Prostate gland (tissue), 2 donors: ENCODE results near the gene PRKAB1. TPM values are rescaled to one million over a fixed set of nuclear protein-coding genes. Genes with fewer than 3 reads are reported as not detected.
A peak's percentile ranks its signal among the peaks of the same experiment; 100 is the strongest.

Experiments
- DNase-seq: peaks from one replicate; pipeline ENCODE4 v3.0.0-alpha.2; 2019; ENCODE audit warnings: low spot score
- H3K27ac ChIP-seq, 2 donors: fragments of 200-600 bp; sonication (generic); 2 replicates each; pipeline ENCODE4 v1.5.1; 2017 to 2019
- H3K27me3 ChIP-seq: fragments of 200-600 bp; sonication (generic); replicated peaks from 2 replicates; pipeline ENCODE4 v1.5.1; 2019; ENCODE audit not compliant: insufficient read depth
- H3K36me3 ChIP-seq, 2 donors: fragments of 200-600 bp; sonication (generic); 1 replicate in 1 of 2; 2 replicates in 1 of 2; pipeline versions ENCODE4 v1.5.1 to v1.8.1; 2017 to 2019
- H3K4me1 ChIP-seq: fragments of 200-600 bp; sonication (generic); replicated peaks from 2 replicates; pipeline ENCODE4 v1.5.1; 2019
- H3K4me3 ChIP-seq, 2 donors: fragments of 200-600 bp; sonication (generic); 2 replicates each; pipeline ENCODE4 v1.5.1; 2017 to 2019
- H3K9me3 ChIP-seq: fragments of 200-600 bp; sonication (generic); 2 replicates; pipeline ENCODE4 v1.5.1; 2017
- POLR2A ChIP-seq: fragments of 450-650 bp; IDR thresholded peaks from one replicate; pipeline ENCODE4 v1.6.1; 2016; ENCODE audit warnings: antibody characterized with exemption, mild to moderate bottlenecking
- POLR2AphosphoS5 ChIP-seq: sonication (generic); formaldehyde crosslinking; IDR thresholded peaks from one replicate; pipeline ENCODE4 v1.6.1; 2017; ENCODE audit warnings: antibody characterized with exemption
- WGBS: methylation state at CpG from one replicate; pipeline ENCODE4 v1.1.5; 2018; 5-methylcytosine and 5-hydroxymethylcytosine counted together
- intact Hi-C: fragments of 100-400 bp; cut with DNase I; formaldehyde crosslinking; loops from one replicate; pipeline ENCODE4 v1.14.2; 2022
- total RNA-seq, 2 donors: library from RNA; depleted of rRNA; stranded (reverse); fragments of >200 nt; gene quantifications; one replicate each; pipeline ENCODE4 v1.1.0, GENCODE V29; 2016
- TF ChIP-seq, protein P1 (sequence below), 4 experiments: fragments of 200-600 bp in 2 of 4; fragments of 450-650 bp in 2 of 4; sonication (generic) in 2 of 4; IDR thresholded peaks; 1 replicate in 3 of 4; 2 replicates in 1 of 4; pipeline ENCODE4 v1.5.1; 2016 to 2019; ENCODE audit warnings: antibody characterized with exemption in 4 of 4, mild to moderate bottlenecking in 2 of 4, moderate library complexity in 2 of 4

PRKAB1 gene
- total RNA-seq, 2 donors from 2014 or later: 17.3 to 36.7 TPM

DNA sequence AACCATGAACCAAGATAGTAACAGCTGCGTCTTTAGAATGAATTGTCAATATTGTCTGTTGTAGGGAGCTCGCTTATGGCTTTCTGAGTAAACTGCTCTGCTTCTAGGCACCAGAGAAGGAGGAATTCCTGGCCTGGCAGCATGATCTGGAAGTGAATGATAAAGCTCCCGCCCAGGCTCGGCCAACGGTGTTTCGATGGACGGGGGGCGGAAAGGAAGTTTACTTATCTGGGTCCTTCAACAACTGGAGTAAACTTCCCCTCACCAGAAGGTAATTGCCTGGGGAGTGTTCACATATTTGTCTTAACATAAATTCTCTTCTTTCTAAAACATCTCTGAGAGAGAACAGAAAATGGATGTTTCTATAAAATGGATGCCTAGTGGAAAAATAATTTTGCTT lies 4.3 kb downstream of the PRKAB1 start:
- no peak overlapping the region for H3K4me3 ChIP-seq
- no peaks in the 10 kb centered on the region for H3K9me3 ChIP-seq
- intact Hi-C loops: no loop called here
- 88% methylated on average over 8 of the region's 8 CpGs for WGBS
- H3K36me3 ChIP-seq: peaks cover 10 to 27% of the 10 kb centered on the region in 2 donors
- no peaks in the 10 kb centered on the region for H3K27me3 ChIP-seq
- no peak for DNase-seq
- TF ChIP-seq POLR2A: no peak
- no peak for TF ChIP-seq POLR2AphosphoS5
- TF ChIP-seq, protein P1, sequence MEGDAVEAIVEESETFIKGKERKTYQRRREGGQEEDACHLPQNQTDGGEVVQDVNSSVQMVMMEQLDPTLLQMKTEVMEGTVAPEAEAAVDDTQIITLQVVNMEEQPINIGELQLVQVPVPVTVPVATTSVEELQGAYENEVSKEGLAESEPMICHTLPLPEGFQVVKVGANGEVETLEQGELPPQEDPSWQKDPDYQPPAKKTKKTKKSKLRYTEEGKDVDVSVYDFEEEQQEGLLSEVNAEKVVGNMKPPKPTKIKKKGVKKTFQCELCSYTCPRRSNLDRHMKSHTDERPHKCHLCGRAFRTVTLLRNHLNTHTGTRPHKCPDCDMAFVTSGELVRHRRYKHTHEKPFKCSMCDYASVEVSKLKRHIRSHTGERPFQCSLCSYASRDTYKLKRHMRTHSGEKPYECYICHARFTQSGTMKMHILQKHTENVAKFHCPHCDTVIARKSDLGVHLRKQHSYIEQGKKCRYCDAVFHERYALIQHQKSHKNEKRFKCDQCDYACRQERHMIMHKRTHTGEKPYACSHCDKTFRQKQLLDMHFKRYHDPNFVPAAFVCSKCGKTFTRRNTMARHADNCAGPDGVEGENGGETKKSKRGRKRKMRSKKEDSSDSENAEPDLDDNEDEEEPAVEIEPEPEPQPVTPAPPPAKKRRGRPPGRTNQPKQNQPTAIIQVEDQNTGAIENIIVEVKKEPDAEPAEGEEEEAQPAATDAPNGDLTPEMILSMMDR (IDR thresholded peaks at IDR 0.05): no peak
- H3K4me1 ChIP-seq: no peaks in the 10 kb centered on the region
- H3K27ac ChIP-seq: no peak overlapping the region

DNA sequence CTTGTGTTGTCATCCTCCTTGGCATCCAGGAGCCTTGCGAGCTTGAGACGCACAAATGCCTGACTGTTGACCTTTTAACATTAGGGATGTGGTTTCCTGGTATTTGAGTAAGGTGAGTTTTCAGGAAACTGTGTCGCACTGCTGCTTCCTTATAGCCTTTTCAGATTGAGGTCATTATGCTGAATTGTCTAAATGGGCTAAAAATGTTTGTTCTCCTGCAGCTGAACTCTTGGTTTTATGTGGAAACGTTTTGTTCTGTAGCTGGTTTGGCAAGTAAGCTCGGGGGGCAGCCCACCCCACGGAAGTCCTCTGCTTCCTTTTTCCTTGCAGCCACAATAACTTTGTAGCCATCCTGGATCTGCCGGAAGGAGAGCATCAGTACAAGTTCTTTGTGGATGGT lies 5.7 kb downstream of the PRKAB1 start:
- 61% methylated on average over 7 of the region's 7 CpGs for WGBS

DNA sequence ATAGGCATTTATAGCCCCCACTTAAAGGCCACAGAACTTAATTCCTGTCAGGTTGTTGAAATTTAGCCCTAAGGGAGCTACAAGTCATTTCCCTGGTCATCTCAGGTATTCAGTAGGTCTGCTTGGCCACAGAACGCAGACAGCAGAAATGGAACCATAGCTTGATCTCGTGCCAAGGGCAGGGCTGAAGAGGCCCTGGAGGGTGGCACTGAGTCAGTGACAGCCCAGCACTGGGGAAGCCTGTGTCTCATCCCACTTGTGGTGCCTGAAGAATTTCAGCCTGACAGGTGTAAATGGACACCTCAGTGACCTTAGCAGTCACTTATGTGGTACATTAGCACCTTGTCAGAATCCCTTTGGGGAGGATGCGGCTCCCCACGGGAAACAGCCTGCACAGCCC lies 6.6 kb downstream of the PRKAB1 start:
- TF ChIP-seq POLR2A (no peak), POLR2AphosphoS5 (no peak)
- TF ChIP-seq, protein P1 (IDR thresholded peaks at IDR 0.05): no peak
- H3K4me3 ChIP-seq: no peak overlapping the region
- H3K36me3 ChIP-seq: peaks cover 12 to 44% of the 10 kb centered on the region in 2 donors
- no peaks in the 10 kb centered on the region for H3K27me3 ChIP-seq
- WGBS: 92% methylated on average over 4 of the region's 4 CpGs
- H3K27ac ChIP-seq: peak overlapping the region in 1 of 2 donors; percentile 7
- no peak for DNase-seq
- no peaks in the 10 kb centered on the region for H3K9me3 ChIP-seq
- H3K4me1 ChIP-seq: no peaks in the 10 kb centered on the region
- intact Hi-C loops: no loop called here

More for the DNA sequence above, 5.7 kb downstream of the PRKAB1 start:
- no peak overlapping the region for H3K27ac ChIP-seq
- no peak overlapping the region for H3K4me3 ChIP-seq
- H3K27me3 ChIP-seq: no peaks in the 10 kb centered on the region
- no peaks in the 10 kb centered on the region for H3K9me3 ChIP-seq
- intact Hi-C loops: no loop called here
- no peak for DNase-seq
- H3K36me3 ChIP-seq: peaks cover 12 to 38% of the 10 kb centered on the region in 2 donors
- TF ChIP-seq, protein P1 (IDR thresholded peaks at IDR 0.05): no peak
- TF ChIP-seq POLR2AphosphoS5: peak; percentile 36
- no peaks in the 10 kb centered on the region for H3K4me1 ChIP-seq

DNA sequence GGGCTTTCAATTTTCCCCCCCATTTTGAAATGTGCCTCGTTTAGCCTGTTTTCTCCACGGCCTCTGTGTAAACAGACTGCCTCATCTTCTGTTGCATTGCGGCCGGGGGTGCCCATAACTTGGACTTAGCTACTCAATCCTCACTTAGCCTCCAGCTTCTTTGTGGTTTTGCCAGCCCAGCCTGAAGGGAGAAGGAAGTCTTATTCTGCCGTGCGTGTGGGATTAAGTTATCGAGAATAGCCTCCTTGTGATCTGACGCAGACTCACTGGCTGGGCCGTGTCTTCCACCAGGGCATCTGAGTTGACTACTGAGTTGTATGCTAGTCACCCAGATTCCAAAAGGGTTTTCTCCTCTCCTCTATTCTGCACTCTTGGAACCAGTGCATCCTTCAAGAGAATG lies 8.1 kb downstream of the PRKAB1 start:
- Histone ChIP-seq H3K4me1 (no peaks in the 10 kb centered on the region), H3K36me3 (peaks cover 12 to 54% of the 10 kb centered on the region in 2 donors), H3K27me3 (no peaks in the 10 kb centered on the region), H3K4me3 (no peak overlapping the region), H3K9me3 (no peaks in the 10 kb centered on the region), H3K27ac (no peak overlapping the region)
- DNase-seq: no peak
- TF ChIP-seq, protein P1 (IDR thresholded peaks at IDR 0.05): no peak
- TF ChIP-seq POLR2AphosphoS5 (no peak), POLR2A (no peak)
- intact Hi-C loops: no loop called here
- 79% methylated on average over 9 of the region's 9 CpGs for WGBS

DNA sequence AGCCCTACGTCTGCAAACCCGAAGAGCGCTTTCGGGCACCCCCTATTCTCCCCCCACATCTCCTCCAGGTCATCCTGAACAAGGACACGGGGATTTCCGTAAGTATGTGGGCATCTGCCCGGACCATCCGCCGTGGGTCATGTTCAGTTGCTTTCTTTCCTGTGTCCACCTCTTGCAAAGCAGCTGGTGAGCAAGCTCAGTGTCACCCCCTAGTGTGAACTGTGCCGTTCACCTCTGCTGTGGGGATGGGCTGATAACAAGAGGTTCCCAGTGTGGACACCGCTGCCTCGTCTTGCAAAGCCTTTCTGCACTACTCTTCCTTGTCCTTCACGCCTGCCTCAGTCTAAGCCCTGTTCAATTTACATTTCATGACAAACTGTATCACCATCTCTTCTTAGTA lies 8.6 kb downstream of the PRKAB1 start:
- TF ChIP-seq POLR2AphosphoS5: no peak
- no peak for TF ChIP-seq POLR2A
- TF ChIP-seq, protein P1 (IDR thresholded peaks at IDR 0.05): no peak
- Histone ChIP-seq H3K36me3 (peaks cover 12 to 54% of the 10 kb centered on the region in 2 donors), H3K27me3 (no peaks in the 10 kb centered on the region), H3K4me1 (no peaks in the 10 kb centered on the region), H3K4me3 (no peak overlapping the region), H3K9me3 (no peaks in the 10 kb centered on the region), H3K27ac (no peak overlapping the region)
- intact Hi-C loops: no loop called here
- 90% methylated on average over 13 of the region's 13 CpGs for WGBS
- DNase-seq: no peak
